HG03280 (cell line): Measurements from ENCODE around the gene TMEM45B.

Experiments used
- ATAC-seq: cut with Tn5 transposase; IDR thresholded peaks from one replicate; pipeline ENCODE4 v1.9.1; 2021; ENCODE audit warnings: mild to moderate bottlenecking, moderate library complexity; ENCODE audit not compliant: unreplicated experiment

The TMEM45B gene

DNA sequence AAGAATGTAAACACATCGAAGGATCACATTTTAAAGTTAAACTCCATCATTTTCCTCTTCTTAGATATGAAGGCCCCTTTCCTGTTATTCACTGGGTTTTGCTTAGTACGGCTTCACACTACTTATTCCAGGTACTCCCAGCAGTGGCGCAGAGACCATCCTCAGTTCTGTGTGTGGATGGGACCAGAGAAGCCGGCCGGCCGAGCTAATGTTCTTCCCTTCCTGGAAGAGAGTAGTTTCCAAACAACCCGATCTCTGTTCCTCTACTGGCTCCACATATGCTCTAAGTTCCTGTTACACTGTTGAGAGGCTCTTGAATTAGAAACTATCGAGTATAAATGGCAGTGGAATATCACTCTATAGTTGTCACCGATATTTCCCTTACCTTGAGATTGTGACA is 80.4 kb downstream of the TMEM45B start:
- no peak for ATAC-seq

DNA sequence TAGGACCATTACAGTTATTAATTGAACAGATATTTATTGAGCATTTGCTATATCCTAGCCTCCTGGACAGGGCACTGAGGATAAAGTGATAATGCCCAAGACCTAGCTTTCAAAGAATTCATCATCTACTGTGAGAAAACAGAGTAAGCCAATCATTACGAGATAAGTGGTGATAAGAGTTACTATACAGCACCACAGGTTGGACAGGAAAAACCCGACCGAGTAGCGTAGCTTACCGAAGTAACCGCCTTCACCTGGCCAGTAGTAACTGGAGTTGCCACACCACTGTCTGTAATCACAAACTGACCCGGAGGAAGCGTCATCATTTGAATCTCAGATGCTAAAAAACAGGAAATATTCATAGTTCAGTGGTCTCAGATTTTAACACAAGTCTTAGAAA is 89.8 kb downstream of the TMEM45B start:
- ATAC-seq: no peak
